HS-27A (cell line): ENCODE measurements around the gene TEPSIN.

Experiments used
- DNase-seq: peaks from one replicate; pipeline ENCODE4 v3.0.0-alpha.2; 2012; ENCODE audit warnings: low read depth, missing footprints

TEPSIN gene

GRCh38 chr17:81197409-81197795, 41.5 kb downstream of the TEPSIN start:
- DNase-seq, result no peak

- no peak for DNase-seq
Observed at GRCh38 chr17:81196505-81197408, 42.1 kb downstream of the TEPSIN start.

GRCh38 chr17:81195941-81196495, 42.8 kb downstream of the TEPSIN start:
- no peak for DNase-seq

GRCh38 chr17:81194941-81195901, 43.6 kb downstream of the TEPSIN start:
- no peak for DNase-seq

- DNase-seq, result no peak
Observed at GRCh38 chr17:81194225-81194760, 44.6 kb downstream of the TEPSIN start.

- no peak for DNase-seq
Observed at GRCh38 chr17:81193470-81194224, 45.2 kb downstream of the TEPSIN start.

- DNase-seq, result no peak
Observed at GRCh38 chr17:81193051-81193410, 45.8 kb downstream of the TEPSIN start.

GRCh38 chr17:81192386-81193050, 46.3 kb downstream of the TEPSIN start:
- DNase-seq, result no peak

- no peak for DNase-seq
Observed at GRCh38 chr17:81191646-81192045, 47.2 kb downstream of the TEPSIN start.

GRCh38 chr17:81191116-81191515, 47.7 kb downstream of the TEPSIN start:
- no peak for DNase-seq

- DNase-seq, result no peak
Observed at GRCh38 chr17:81190591-81190990, 48.3 kb downstream of the TEPSIN start.

- no peak for DNase-seq
Observed at GRCh38 chr17:81189670-81190530, 49.0 kb downstream of the TEPSIN start.

GRCh38 chr17:81189016-81189415, 49.8 kb downstream of the TEPSIN start:
- no peak for DNase-seq

- DNase-seq, result no peak
Observed at GRCh38 chr17:81188491-81188840, 50.4 kb downstream of the TEPSIN start.

GRCh38 chr17:81187586-81188490, 51.0 kb downstream of the TEPSIN start:
- no peak for DNase-seq

- no peak for DNase-seq
Observed at GRCh38 chr17:81187120-81187519, 51.7 kb downstream of the TEPSIN start.

GRCh38 chr17:81186203-81186602, 52.7 kb downstream of the TEPSIN start:
- no peak for DNase-seq

GRCh38 chr17:81184555-81184954, 54.3 kb downstream of the TEPSIN start:
- DNase-seq, result no peak

- no peak for DNase-seq
Observed at GRCh38 chr17:81183807-81184206, 55.0 kb downstream of the TEPSIN start.
